CD14-positive monocyte (primary cell): ENCODE measurements around the gene PLCB1. TPM values are rescaled to one million over a fixed set of nuclear protein-coding genes. Genes with fewer than 3 reads are reported as not detected.

ENCODE experiments used
- DNase-seq, 3 donors: peaks; one replicate each; pipeline ENCODE4 v3.0.0-alpha.2; 2011 to 2022
- H2AFZ ChIP-seq: 2 replicates; pipeline ENCODE4 v1.6.0; 2012; ENCODE audit warnings: mild to moderate bottlenecking, low read depth, low read length, inconsistent platforms; ENCODE audit not compliant: insufficient read depth, poor library complexity, severe bottlenecking
- H3K27ac ChIP-seq, 2 donors: 1 replicate in 1 of 2; 2 replicates in 1 of 2; pipeline ENCODE4 v1.5.1; 2012 to 2013; ENCODE audit warnings: low read length in 2 of 2, control low read depth in 1 of 2, inconsistent platforms in 1 of 2, low read depth in 1 of 2, mild to moderate bottlenecking in 1 of 2
- H3K27me3 ChIP-seq, 2 donors: one replicate each; pipeline versions ENCODE4 v1.6.0 to v1.6.1; 2011 to 2013; ENCODE audit warnings: low read length in 2 of 2; ENCODE audit not compliant: control insufficient read depth in 2 of 2, insufficient read depth in 2 of 2
- H3K36me3 ChIP-seq, 2 donors: replicated peaks in 1 of 2; 1 replicate in 1 of 2; 2 replicates in 1 of 2; pipeline versions ENCODE4 v1.5.1 to v1.6.1; 2012 to 2013; ENCODE audit warnings: low read length in 2 of 2, control low read depth in 1 of 2, inconsistent platforms in 1 of 2, mild to moderate bottlenecking in 1 of 2; ENCODE audit not compliant: insufficient read depth in 2 of 2, control insufficient read depth in 1 of 2
- H3K4me1 ChIP-seq, 2 donors: 1 replicate in 1 of 2; 2 replicates in 1 of 2; pipeline versions ENCODE4 v1.5.1 to v1.6.1; 2012 to 2013; ENCODE audit warnings: low read length in 2 of 2, control low read depth in 1 of 2, inconsistent platforms in 1 of 2, mild to moderate bottlenecking in 1 of 2, moderate library complexity in 1 of 2; ENCODE audit not compliant: insufficient read depth in 2 of 2, control insufficient read depth in 1 of 2
- H3K4me2 ChIP-seq: replicated peaks from 2 replicates; pipeline ENCODE3; 2012; ENCODE audit warnings: low read length, moderate library complexity, mild to moderate bottlenecking; ENCODE audit not compliant: poor library complexity, severe bottlenecking; ENCODE audit errors: extremely low read depth
- H3K4me3 ChIP-seq, 3 experiments: fragments of 200-600 bp in 1 of 3; sonication (generic) in 1 of 3; replicated peaks in 1 of 3; 1 replicate in 2 of 3; 2 replicates in 1 of 3; pipeline ENCODE4 v1.5.1; 2011 to 2013; ENCODE audit warnings: low read length in 3 of 3, mild to moderate bottlenecking in 3 of 3, control low read depth in 2 of 3, low read depth in 2 of 3, inconsistent platforms in 1 of 3, moderate library complexity in 1 of 3
- H3K79me2 ChIP-seq: 2 replicates; pipeline ENCODE4 v1.6.0; 2012; ENCODE audit warnings: mild to moderate bottlenecking, control low read depth, inconsistent platforms, low read length, moderate library complexity; ENCODE audit not compliant: insufficient read depth
- H3K9ac ChIP-seq: 2 replicates; pipeline ENCODE4 v1.6.0; 2017; ENCODE audit warnings: low read length, mild to moderate bottlenecking; ENCODE audit not compliant: insufficient read depth, poor library complexity, severe bottlenecking
- H3K9me3 ChIP-seq, 2 donors: replicated peaks in 1 of 2; 1 replicate in 1 of 2; 2 replicates in 1 of 2; pipeline versions ENCODE4 v1.5.1 to v1.6.1; 2012 to 2013; ENCODE audit warnings: low read length in 2 of 2, control low read depth in 1 of 2; ENCODE audit not compliant: control insufficient read depth in 1 of 2, insufficient read depth in 1 of 2
- H4K20me1 ChIP-seq: 2 replicates; pipeline ENCODE4 v1.6.0; 2012; ENCODE audit warnings: mild to moderate bottlenecking, low read length, control low read depth, moderate library complexity; ENCODE audit not compliant: insufficient read depth
- H3K27ac Mint-ChIP-seq, 7 donors: one replicate each; pipeline ENCODE4 v1.8.0; 2020; ENCODE audit warnings: mild to moderate bottlenecking in 7 of 7, mixed read lengths in 7 of 7, moderate library complexity in 6 of 7, inconsistent platforms in 2 of 7
- H3K27me3 Mint-ChIP-seq, 3 donors: one replicate each; pipeline ENCODE4 v1.8.0; 2021 to 2022; ENCODE audit warnings: low read depth in 3 of 3, mild to moderate bottlenecking in 3 of 3, mixed read lengths in 3 of 3, moderate library complexity in 3 of 3, inconsistent platforms in 1 of 3
- H3K36me3 Mint-ChIP-seq, 2 donors: one replicate each; pipeline ENCODE4 v1.8.0; 2020; ENCODE audit warnings: mixed read lengths in 2 of 2, inconsistent platforms in 1 of 2, mild to moderate bottlenecking in 1 of 2
- H3K4me1 Mint-ChIP-seq: one replicate; pipeline ENCODE4 v1.8.0; 2020; ENCODE audit warnings: mild to moderate bottlenecking, mixed read lengths
- H3K4me3 Mint-ChIP-seq, 2 donors: one replicate each; pipeline ENCODE4 v1.8.0; 2020; ENCODE audit warnings: mild to moderate bottlenecking in 2 of 2, mixed read lengths in 2 of 2, moderate library complexity in 1 of 2
- H3K9me3 Mint-ChIP-seq, 7 donors: one replicate each; pipeline ENCODE4 v1.8.0; 2020 to 2022; ENCODE audit warnings: mixed read lengths in 7 of 7, mild to moderate bottlenecking in 6 of 7, moderate library complexity in 6 of 7, inconsistent platforms in 2 of 7
- CTCF ChIP-seq: fragments of 200-600 bp; IDR thresholded peaks from one replicate; pipeline ENCODE4 v1.8.0; 2022; ENCODE audit warnings: antibody characterized with exemption, mild to moderate bottlenecking
- WGBS: methylation state at CpG from one replicate; pipeline ENCODE4 v1.1.5; 2013; ENCODE audit warnings: missing lambda C conversion rate; ENCODE audit not compliant: insufficient coverage; 5-methylcytosine and 5-hydroxymethylcytosine counted together
- intact Hi-C, 2 donors: fragments of 100-400 bp; cut with micrococcal nuclease; formaldehyde crosslinking; loops; one replicate each; pipeline versions ENCODE4 v1.15.0 to v1.15.1; 2023
- polyA plus RNA-seq, 3 donors: library from polyadenylated mRNA; depleted of rRNA in 1 of 3; unstranded in 2 of 3; stranded (reverse) in 1 of 3; fragments of 300-500 nt in 2 of 3; fragments of >200 nt in 1 of 3; fragmentation: Illumina TruSeq in 2 of 3; gene quantifications; 1 replicate in 2 of 3; 2 replicates in 1 of 3; pipeline ENCODE4 v1.2.3, GENCODE V29; 2012 to 2021

The PLCB1 gene
- polyA plus RNA-seq, 3 donors, result 8.6 to 16.4 (median 13.2) TPM

GRCh38 chr20:8749101-8749500 is 617.0 kb downstream of the PLCB1 start:
- intact Hi-C loops, result no loop called here
- no peak for TF ChIP-seq CTCF
- Mint-ChIP-seq H3K4me3 (no peak overlapping the region), H3K27ac (no peak overlapping the region), H3K27me3 (no peaks in the 10 kb centered on the region), H3K36me3 (peaks cover 8 to 12% of the 10 kb centered on the region in 2 donors), H3K9me3 (no peaks in the 10 kb centered on the region), H3K4me1 (no peaks in the 10 kb centered on the region)
- Histone ChIP-seq H3K4me3 (no peak overlapping the region), H2AFZ (no peak overlapping the region), H3K36me3 (peaks cover 0 to 5% of the 10 kb centered on the region in 2 donors), H3K9me3 (no peaks in the 10 kb centered on the region), H3K9ac (no peak overlapping the region), H3K27ac (no peak overlapping the region), H3K4me2 (no peak overlapping the region), H3K4me1 (no peaks in the 10 kb centered on the region), H3K79me2 (no peaks in the 10 kb centered on the region), H3K27me3 (no peaks in the 10 kb centered on the region), H4K20me1 (no peaks in the 10 kb centered on the region)
- WGBS, result 93% methylated on average over 5 of the region's 8 CpGs
- DNase-seq, result no peak

GRCh38 chr20:8749986-8750385 is 617.9 kb downstream of the PLCB1 start:
- no CpG with 5 or more reads among the region's 1 CpG for WGBS
- no peaks in the 10 kb centered on the region for H3K9me3 ChIP-seq

More at GRCh38 chr20:8749986-8750385, 617.9 kb downstream of the PLCB1 start:
- Mint-ChIP-seq H3K27me3 (no peaks in the 10 kb centered on the region), H3K36me3 (peaks cover 8 to 12% of the 10 kb centered on the region in 2 donors), H3K27ac (no peak overlapping the region), H3K4me1 (no peaks in the 10 kb centered on the region), H3K4me3 (no peak overlapping the region), H3K9me3 (no peaks in the 10 kb centered on the region)
- intact Hi-C loops, result no loop called here
- no peak for TF ChIP-seq CTCF
- no peaks in the 10 kb centered on the region for H3K27me3 ChIP-seq
- H3K4me3 ChIP-seq, result no peak overlapping the region
- DNase-seq, result no peak
- H3K27ac ChIP-seq, result no peak overlapping the region
- H2AFZ ChIP-seq, result no peak overlapping the region
- no peaks in the 10 kb centered on the region for H3K4me1 ChIP-seq
- no peak overlapping the region for H3K9ac ChIP-seq
- H4K20me1 ChIP-seq, result no peaks in the 10 kb centered on the region
- H3K36me3 ChIP-seq, result peaks cover 0 to 5% of the 10 kb centered on the region in 2 donors
- no peak overlapping the region for H3K4me2 ChIP-seq
- H3K79me2 ChIP-seq, result no peaks in the 10 kb centered on the region
